ENCODE measurements around the gene ZNF23.
A peak's percentile ranks its signal among the peaks of the same experiment; 100 is the strongest.
"Not testable (repeated sequence)": the region's sequence is repeated elsewhere in the genome, so short reads cannot be mapped to it uniquely, and the experiment has no call there.

The ZNF23 gene
- total RNA-seq: 1.5 to 2.6 (median 1.6) reads per million in 3 experiments

DNA sequence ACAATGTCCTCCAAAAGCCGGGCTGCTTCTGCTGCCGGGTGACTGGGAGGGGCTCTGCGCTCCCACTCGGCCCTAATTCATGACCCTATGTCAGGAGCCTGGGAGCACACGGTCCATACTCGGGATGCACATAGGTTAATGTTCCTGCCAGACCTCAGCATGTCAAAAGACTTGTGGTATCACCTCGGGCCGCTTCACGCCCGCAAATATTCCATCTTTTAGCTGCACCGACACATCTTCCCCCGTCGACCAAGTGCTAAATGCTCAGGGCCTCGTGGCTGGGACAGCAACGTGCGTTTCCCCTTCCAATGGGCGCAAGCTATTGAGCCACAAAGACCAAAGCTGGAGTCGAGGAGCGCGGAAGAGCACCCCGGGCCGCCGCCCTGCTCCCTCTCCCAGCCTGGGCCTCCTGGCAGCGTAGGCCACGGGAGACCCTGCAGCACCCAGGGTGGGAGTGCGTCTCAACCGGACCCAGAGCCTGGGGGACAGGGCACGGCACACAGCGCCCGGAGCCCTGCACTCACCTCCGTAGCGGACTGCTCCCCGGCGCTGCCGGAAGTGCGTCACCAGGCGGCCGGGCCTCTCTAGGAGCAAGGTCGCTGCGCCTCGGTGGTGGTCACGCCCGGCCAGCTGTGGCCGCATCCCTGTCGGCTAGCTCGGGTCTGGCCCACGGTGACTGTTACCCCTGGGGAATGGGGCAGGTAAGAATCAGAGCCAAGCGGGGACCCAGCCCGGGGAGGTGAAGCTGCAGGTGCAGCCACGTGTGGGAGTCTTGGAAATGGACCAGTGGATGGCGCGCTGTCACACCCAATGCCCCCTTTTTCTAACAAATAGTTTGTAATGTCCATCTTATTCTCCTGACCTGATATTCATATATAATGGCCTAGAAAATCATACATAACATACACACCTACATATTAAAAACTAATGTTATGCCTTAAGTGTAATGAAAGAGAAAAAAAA lies at the start of gene ZNF23:
Gene ZNF23 (minus strand): TSS at position 562 of the 963 bp plus-strand sequence. CDS start 5,451 bp downstream, outside the sequence.
- DNase-seq: peak; percentile 66

DNA sequence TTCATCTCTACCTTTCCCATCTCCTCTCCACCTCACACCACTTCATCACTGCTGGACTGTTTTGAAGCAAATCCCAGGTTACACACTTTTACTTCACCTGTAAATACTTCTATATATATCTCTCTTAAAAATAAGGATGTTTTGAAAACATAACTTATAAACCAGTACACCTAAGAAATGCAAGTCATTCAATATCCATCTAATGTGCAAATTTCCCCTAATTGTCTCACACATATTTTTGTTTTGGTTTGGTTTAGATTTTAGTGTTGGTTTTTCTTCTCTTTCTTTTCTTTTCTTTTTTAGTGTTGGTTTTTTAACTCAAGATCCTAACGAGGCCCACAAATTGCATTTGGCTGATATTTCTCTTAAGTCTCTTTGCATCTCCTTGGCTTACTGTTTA lies 45.0 kb upstream of the ZNF23 start:
- DNase-seq: no peak

DNA sequence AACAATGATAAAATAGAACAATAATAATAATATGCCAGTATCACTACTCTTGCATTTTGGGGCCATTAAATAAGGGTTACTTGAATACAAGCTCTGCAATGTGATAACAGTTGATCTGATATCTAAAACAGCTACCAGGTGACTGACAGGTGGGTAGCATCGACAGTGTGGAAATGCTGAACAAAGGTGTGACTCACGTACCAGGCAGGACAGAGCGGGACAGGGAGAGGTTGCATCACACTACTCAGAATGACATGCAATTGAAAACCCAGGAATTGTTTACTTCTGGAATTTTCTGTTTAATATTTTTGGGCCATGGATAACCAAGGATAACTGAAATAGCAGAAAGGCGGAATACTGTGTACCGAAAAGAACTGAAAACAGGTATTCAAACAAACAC lies 42.9 kb upstream of the ZNF23 start:
- no peak for DNase-seq

DNA sequence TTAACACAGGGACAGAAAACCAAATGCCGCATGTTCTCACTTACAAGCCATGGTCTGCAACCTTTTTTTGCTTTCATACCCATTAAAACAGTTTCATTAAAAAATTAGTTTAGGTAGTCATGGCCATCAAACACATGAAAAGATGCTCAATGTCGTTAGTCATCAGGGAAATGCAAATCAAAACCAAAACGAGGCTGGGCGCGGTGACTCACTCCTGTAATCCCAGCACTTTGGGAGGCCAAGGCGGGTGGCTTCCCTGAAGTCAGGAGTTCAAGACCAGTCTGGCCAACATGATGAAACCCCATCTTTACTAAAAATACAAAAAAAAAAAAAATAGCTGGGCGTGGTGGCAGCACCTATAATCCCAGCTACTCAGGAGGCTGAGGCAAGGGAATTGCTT lies 42.0 kb upstream of the ZNF23 start:
- not testable (repeated sequence) for DNase-seq

DNA sequence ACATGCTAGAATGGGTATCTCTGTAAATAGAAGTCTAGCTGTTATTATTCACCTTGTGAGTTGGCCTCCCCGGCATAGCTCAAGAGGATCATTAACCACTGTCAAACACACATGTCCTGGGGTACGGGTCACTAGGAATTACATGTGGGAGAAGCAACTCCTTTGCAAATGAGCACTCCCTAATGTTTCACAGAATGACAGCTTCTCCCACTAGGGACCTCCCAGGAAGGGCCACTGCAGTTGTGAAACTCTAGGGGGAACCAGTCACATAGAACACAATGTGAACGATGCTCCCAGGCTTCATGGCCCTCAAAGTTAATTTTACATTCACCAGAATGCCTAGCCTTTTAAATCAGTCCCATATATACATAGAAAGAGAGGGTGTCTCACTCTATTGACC lies 39.5 kb upstream of the ZNF23 start:
- no peak for DNase-seq

DNA sequence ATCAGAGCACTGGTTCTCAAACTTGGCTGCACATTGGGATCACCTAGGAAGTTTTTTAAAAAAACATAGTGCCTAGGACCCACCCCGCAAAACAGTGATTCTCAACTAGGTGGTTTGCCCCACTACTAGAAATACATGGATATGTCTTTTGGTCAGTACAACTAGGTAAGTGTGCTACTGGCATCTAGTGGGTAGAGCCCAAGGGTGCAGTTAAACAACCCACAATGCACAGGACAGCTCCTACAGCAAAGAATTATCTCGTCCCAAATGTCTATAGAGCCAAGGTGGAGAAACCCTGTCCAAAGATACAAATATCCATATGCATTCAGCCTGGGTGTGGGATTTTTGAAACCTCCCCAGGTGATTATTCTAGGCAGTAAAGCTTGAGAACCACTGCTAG lies 38.9 kb upstream of the ZNF23 start:
- no peak for DNase-seq

DNA sequence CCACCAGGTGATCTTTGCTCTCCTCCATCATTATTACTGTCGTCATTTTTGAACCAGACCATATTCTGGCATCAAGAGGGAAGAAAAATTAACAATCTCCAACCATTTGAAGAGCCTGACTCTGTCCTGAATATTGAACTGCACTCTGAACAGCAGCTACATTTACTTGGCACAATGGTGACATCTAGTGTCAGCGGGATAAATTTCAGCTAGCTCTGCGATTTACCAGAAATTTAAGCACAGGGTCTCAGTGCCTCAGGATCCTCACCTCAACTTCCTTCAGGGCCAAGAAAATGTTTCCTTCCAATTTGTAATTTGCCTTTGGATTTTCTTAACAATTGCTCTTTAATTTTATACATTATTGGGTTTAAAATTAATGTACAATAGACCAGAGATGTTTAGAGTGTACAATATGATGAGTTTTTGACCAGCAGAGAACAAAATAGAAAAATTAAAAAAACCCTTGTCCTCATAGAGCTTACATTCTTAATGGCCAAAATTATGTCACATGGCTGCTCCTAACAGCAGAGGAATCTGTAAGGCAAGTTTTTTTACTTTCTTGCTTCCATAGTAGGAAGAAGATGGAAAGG lies 37.8 kb upstream of the ZNF23 start:
- peak; percentile 50 for DNase-seq

DNA sequence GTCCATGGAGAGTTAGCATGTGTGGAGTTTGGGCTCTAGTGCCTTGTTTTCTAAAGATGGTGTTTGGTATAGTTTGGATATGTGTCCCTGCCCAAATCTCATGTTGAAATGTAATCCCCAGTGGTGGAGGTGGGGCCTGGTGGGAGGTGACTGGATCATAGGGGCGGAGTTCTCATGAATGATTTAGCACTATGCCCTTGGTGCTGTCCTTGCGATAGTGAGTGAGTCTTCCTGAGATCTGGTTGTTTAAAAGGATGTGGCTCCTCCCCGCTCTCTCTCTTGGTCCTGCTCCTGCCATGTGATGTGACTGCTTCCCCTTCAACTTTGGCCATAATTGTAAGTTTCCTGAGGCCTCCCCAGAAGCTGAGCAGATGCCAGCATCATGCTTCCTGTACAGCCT lies 36.0 kb upstream of the ZNF23 start:
- DNase-seq: no peak

DNA sequence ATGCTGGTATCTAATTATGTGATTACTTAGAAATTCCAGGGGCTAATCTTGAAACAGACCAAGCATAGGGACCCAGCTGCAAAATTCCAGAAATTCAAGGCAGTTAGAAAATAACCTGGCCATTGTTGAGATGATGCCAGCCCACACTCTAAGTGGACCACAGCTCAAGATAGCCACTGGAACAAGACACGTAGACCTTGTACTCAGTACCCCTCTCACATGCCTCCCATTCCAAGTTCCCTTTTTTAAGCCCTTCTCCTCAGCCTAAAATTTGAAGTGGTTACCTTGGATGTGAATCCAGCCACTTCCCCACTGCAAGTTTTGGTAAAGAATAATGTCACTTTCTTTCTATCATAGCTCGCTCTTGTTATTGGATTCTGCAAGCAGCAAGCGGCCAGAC lies 31.2 kb upstream of the ZNF23 start:
- DNase-seq: no peak

DNA sequence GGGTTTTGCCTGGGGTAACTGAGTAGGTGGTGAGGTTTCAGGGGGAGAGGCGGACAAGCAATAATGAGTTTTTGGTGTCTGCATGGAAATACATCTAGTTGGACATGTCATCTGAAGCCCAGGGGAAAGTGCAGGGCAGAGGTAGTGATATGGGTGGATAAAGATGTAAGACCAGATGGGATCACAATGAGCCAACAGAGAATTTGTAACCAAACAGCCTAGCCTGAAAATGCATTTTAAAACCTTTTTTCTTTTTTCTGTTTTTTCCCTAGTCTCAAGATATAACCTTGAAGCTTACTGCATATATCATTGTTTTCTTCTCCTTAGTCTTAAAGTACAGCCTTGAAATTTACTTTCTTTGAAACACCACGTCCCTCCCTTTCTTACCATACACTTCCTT lies 30.7 kb upstream of the ZNF23 start:
- DNase-seq: no peak

DNA sequence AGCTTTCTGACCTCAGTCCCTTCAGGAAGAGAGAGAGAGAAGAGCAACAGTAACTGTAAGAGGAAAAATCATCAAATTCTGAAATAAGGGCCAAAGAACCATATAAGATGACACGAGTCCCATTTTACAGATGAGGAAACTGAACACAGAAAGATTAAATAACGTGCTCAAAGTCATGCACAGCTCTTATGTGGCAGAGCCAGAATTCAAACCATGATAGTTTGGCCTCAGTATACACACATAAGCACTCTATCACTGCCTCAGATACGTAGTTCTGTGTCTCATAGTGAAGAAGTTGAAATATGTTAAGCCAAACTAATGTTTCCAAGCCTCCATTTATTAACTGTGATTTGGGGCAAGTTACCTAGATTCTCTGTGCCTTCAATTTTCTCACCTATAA lies 29.0 kb upstream of the ZNF23 start:
- DNase-seq: no peak

DNA sequence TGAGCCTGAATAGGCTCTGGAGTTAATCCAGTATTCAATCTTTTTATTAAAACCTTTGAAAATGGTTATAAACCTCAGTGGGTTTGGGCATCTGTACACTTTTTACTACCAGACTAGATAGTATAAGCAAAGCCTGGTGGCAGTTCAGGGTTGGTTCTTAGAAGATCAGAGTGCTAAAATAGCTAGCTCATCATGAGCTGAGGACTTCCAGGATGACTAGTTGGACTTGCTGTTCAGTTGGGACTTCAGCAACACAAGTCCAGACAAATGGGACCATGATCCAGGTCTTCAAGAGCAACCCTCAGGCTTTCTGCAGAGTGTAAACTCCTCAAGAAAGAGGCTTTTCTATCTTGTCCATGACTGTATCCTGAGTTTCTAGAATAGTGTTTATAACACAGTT lies 28.3 kb upstream of the ZNF23 start:
- DNase-seq: no peak

DNA sequence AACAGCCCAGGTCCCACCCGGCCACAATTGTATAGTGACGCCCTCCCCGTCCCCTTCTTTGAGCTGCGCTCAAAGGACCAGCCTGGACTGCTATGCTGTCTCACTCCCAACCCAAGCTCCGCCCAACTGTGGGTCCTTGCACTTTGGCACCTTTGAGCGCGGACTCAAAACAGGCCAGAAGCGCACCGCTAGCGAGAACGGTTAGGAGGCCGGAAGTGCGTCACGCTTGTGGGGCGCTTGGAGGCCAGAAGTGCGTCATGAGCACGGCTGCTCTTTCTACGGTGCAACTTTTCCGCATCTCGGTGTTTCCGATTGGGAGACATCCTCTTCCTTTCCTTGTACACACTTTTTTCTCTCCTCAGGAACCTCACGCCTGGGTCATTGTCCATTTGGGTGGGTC lies 27.1 kb upstream of the ZNF23 start, which contains the start of gene ZNF19:
Gene ZNF19 (minus strand): TSS at position 203 of the 400 bp plus-strand sequence. CDS start 7,210 bp downstream, outside the sequence.
- no peak for DNase-seq

DNA sequence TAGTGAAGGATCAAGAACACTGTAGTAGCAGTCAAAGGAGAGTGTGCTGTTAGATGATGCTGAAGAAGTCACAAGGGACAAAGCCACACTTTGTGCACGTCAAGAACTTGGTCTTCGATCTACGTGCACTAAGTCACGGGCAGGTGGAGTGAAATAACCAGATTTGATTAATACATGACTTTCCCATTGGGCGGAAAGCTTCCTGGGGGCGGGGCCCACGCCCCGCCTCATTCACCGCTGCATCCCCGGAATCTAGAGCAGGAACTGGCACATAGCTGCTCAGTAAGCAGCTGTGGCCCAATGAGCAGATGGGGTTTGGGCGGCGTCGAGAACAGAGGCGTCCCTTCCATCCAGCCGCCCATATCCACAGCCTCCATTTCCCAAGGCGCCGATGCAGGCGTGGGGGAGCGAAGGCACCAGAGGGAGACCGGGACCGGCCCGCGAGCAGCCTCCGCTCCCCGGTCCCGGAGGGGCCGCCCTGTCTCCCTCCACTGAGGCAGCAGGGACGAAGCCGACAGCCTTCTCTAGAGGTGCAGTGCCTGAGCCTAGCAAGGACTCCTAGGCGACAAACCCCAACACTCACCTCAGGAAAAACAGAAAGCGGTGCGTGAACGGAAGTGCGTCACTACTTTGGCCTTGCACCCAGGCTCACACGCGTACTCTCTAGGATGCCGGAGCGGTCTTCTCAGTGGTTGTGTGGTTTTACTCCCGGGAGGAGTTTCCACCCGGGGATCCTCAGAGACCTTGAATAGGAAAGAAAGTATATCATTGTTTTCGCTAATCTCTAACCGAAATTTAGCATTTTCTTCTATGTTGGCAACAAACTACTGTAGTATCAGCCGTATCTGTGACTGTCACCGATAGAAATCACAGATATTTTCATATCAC lies 22.2 kb upstream of the ZNF23 start:
- DNase-seq: peak; percentile 85

DNA sequence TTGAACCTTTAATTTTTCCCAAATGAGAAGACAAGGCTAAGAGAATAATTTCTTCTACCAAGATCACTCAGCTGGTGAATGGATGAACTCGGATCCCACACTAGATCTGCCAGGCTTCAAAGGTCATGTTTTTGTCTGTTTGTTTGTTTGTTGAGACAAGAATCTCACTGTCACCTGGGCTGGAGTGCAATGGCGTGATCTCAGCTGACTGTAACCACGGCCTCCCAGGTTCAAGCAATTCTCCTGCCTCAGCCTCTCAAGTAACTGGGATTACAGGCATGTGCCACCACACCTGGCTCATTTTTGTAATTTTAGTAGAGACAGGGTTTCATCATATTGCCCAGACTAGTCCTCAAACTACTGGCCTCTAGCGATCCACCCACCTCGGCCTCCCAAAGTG lies 20.5 kb upstream of the ZNF23 start:
- no peak for DNase-seq

DNA sequence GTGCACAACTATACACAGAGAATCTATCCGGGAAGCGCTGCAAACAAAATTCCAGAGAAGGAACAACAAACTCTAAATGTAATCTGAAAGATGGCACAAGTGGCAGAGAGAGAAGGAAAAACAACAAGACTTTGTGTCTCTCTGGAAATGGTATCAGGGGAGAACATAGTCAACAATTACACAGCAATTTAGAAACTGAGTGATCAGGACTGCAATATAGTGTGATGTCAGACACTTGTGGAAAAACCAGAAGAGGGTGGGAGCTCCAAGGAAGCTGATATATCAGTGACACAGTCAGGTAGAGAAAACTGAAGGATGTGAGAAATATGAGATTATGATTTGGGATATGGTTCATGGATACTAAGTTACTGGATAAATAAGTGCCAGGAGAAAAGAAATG lies 18.9 kb upstream of the ZNF23 start:
- no peak for DNase-seq

DNA sequence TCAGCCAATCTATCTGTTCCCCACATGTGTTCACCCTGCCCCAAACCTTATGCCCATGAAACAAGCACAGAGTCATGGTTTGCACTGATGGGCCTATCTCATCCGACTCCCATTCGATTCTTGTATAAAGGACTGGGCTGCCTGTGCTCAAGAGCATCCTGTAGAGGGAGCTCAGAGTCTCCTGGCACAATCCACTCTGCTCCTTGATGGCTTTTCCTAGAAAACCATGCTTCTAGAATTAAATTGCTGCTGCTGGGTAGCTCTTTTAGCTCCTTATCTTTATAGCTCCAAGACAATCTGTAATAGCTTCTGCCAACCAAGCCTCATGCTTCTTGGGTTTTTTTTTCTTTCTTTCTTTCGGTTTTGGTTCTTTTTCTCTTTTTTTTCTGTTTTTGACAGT lies 17.4 kb upstream of the ZNF23 start:
- DNase-seq: no peak

DNA sequence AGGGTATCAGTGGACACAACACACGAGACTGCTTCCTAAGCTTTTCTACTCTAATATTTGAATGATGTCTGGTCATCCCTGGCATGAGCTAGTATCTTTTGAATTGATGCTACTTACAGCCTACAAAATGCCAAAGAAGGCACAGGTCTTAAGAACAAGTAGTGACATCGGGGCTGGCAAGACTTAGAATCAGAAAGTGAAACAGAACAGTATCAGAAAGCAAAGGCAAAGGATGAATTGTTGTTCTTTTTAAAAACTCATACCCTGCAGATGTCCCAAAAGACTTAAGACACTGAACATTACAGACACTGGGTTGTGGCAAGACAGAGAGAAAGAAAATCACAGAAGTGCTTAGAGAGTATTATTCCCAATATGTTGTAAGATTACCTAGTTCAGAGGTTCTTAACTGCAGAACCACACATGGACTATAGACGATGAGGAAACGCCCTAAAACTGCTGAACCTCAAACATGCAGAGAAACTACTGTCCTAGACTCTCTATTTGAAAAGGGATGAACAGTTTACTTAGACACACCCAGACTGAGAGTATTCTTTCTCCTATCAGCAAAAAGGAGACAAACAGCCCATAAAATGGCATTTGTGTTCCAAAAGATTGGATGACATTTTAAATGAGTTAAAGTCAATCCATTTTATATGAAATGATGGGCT lies 14.5 kb upstream of the ZNF23 start:
- no peak for DNase-seq

DNA sequence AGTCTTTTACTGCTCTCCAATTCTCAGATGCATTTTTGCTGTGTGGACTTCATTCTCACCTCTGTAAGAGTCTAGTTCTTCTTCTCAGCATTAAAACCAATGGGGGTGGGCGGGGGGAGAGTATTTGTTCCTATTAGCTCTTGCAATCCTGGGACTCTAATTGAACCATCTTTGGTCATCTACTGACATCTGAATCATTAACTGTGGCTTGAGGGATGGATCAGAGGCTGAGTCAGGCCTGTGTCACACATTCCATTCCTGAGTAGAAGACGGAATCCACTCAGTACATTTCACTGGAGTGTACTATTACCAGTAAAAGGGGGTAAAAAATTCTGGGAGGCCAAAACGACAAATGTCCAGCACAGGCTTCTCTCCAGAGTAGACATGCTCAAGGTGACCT lies 12.8 kb upstream of the ZNF23 start:
- DNase-seq: no peak

DNA sequence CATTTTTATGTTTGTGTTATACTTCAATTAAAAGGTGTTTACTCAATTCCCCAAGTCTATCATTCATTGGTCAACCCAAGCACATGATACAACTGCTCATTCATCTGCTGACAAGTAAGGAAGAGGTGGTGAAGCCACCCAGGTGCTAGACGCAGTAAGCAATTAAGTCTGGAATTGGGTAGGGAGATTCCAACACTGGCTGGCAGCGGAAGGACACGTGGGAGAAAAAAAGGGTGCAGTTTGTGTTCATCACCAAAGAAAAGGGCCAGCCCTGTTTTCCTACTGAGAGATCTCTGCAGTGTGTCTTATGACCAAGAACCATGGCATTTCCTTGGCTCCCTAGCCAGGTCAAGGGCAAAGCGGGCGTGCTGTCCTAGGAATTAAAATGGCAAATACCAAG lies 11.8 kb upstream of the ZNF23 start:
- no peak for DNase-seq

DNA sequence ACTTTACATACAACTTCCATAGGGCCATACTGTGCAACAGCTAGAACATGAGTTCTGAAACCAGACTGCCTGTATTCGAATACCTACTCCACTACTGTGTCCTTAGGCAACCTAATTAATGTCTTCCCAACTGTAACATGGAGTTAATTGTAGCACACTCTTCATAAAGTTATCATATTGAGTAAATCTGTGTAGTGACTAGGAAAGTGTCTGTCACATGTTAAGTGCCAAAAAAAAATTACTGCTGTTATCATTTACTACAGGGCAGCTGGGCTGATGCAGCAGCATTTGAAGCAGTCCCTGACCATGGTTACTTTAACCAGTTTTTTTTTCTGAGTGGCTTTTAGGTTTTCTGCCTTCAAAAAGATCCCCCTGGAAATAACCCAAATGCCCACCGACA lies 10.9 kb upstream of the ZNF23 start:
- DNase-seq: no peak

DNA sequence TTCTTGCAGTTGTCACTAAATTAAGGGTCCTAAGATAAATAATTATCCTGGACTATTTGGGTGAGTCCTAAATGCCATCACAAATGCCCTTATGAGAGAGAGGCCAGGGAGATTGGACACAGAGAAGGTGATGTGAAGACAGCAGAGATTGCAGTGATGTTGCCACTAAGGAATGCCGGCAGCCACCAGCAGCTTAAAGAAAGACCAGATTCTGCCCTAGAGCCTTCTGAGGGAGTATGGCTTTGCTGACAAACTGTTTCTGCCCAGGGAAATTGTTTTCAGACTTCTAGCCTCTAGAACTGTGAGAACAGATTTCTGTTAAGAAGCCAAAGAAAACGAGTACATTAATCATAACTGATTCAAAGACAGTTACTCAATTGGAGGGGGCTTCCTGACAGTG lies 10.0 kb upstream of the ZNF23 start:
- no peak for DNase-seq

DNA sequence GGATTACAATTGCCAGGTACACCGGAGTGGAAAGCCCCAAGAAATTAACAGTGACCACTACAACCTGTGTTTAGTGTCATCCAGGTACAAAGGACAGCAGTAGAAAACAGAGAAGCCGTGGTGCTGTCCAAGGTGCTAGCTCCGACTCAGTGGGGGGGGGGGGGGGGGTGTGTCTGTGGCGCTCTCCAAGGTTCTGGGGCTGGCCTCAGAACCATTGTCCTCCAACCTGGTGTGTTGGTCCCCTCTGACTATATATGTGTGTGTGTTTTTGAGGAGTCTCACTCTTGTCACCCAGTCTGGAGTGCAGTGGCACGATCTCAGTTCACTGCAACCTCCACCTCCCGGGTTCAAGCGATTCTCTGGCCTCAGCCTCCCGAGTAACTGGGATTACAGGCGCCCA lies 5.8 kb upstream of the ZNF23 start:
- DNase-seq: peak; percentile 25
